Activated naive CD4-positive, alpha-beta T cell (primary cell): ENCODE results near the gene SETD5.

ENCODE experiments used
- DNase-seq, 4 experiments: peaks; one replicate each; lab custom pipeline; 2025; lab: John Stamatoyannopoulos, UW

The SETD5 gene

GRCh38 chr3:9408546-9408945 is 11.1 kb downstream of the SETD5 start:
- no peak for DNase-seq

DNA sequence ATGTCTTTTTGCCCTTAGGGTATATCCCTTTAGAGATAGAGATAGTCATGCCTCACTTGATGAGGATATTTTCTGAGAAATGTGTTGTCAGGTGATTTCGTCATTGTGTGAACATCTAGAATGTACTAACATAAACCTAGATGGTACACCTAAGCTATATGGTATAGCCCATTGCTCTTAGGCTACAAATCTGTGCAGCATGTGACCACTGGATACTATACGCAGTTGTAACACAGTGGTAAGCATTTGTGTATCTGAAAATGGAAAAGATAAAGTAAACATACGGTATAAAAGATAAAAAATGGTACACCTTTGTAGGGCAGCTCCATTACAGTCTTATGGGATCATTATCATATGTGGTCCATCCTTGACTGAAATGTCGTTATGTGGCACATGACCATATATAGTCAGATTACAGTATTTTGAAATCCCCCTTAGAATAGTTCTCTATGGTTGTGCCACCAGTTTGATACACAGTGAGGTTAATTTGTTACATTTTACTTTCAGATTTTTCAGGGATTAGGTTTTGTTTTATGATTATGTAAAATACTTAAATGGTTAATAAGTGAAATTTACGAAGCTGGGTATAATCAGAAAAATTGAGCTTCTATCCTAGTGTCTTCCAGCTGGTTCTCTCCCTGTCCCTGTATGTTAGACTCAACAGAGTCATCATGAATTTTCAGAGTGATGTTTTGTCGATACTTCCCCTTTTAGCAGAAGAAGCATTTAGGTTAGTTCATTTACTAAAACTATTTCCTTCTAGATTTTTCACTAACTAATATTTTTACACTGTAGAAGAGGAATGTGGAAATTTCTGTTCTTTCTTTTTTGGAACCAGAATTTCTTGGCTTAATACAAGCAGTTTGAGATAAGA is 12.8 kb downstream of the SETD5 start:
- DNase-seq: no peak

- no peak for DNase-seq
Measured at GRCh38 chr3:9411302-9411701, 13.9 kb downstream of the SETD5 start.

GRCh38 chr3:9412293-9412692 is 14.9 kb downstream of the SETD5 start:
- DNase-seq: no peak

DNA sequence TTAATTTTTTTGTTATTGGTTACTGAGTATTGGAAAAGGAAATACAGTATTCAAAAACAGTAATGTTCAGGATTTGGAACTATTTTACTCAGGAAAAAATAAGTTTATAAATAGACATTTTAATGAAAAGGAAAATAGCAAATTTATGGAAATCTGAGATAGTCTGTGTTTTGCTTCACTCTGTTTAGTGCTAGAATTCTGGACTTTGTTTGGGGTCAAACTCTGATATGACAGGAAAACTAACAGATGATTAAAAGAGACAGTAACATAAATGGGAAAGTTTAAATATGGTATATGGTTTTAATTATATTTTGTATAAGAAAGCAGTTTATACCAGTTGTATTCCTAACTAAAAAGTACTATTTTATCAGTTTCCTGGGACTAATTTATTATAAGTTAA is 17.4 kb downstream of the SETD5 start:
- DNase-seq: no peak

- no peak for DNase-seq
Measured at GRCh38 chr3:9415485-9416138, 18.2 kb downstream of the SETD5 start.

- DNase-seq: no peak
Measured at GRCh38 chr3:9416139-9416780, 18.8 kb downstream of the SETD5 start.

DNA sequence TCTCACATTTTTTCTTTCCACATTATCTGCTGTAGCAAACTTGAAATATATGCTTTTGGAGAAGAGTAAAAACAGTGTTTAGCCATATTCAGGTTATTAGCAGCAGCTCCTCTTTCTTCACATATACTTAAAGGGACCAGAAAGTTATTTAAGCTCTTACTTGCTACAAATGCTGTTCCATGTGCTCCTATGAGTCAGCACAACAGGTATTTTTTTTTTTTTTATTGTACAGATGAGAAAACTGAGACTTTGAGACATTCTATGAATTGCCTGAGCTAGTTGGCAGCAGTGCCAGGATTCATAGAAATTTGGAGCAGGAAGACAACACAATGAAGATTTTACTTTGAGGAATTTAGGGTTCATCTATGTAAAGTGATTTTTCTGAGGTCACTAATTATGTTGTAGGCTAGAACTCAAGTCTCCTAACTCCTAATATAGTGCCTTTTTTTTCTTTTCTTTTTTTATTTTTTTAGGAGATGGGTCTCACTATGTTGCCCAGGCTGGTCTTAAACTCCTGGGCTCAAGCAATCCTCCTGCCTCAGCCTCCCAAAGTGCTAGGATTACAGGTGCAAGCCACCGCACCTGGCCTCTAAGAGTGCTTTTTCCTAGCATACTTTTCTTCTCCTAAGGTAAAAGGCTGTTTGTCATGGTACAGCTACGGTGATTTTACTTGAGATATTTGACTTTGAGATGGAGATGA is 23.6 kb downstream of the SETD5 start:
- DNase-seq: no peak

GRCh38 chr3:9422712-9423424 is 25.5 kb downstream of the SETD5 start:
- DNase-seq: no peak

DNA sequence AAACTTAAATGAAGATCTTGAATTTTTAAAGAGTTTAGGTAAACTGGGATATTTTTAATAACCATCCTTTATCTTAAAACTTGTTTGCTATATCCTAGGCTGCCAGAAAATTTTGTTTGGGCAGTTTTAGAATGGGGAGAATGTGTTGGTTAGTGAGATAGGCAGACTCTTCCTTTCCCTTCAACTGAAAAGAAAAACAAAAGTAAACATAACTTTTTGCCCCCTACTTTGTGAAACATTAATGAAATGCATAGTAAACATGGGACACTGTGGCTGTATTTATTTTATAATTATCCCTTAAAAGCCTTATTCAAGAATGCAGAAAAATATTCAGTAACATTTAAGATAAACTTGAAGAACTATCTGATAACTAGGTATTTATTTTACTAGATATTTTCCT is 31.0 kb downstream of the SETD5 start:
- DNase-seq: no peak

GRCh38 chr3:9430733-9431132 is 33.3 kb downstream of the SETD5 start:
- no peak for DNase-seq

DNA sequence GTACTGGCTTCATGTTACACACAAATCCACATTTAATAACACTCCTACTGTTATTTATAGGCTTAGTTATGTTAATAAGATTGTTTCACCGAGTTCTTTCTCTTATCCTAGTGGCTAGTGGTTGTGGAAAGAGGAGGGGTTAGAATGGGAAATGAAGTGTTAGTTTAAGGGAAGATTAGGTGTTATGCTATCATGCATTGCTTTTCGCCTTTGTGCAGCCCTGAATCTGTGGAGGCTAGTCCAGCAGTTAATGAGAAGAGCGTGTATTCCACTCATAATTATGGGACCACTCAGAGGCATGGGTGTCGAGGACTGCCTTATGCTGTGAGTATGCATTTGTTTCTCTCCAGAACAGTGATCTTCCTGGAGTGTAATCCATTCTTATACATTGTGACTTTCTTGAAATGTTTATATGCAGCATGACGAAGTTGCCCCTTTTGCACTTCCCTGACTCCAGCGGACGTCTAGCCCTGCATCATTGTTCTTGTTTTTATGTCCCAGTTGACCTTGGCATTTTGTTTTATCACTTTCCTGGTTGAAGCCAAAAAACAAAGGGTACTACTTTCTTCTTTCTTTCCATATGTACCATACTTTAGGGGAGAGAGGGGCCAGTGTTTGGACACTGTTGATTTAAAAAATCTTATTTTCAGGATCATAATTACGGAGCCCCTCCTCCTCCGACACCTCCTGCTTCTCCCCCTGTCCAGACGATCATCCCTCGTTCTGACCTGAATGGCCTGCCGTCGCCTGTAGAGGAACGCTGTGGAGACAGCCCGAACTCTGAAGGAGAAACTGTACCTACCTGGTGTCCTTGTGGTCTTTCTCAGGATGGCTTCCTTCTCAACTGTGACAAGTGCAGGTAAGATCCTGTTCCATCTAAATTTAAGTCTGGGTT is 36.5 kb downstream of the SETD5 start:
- DNase-seq: no peak

DNA sequence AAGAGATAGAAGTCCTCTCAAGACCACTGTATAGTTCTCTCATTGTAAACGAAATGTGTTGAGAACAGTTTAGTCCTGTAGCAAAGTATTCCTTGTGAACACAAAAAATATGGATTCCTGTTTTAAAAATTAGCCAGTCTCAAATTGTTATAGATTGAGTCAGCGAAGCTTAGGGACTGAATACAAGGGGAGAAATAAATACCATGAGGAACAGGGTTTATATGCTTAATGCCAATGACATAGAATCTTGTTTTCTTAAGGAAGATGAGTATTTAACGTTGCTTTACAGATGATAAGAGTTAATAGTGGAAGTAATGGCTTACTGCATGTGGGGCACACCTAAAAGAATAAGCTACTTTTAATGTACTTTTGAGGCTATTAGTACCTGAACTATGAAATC is 37.9 kb downstream of the SETD5 start:
- DNase-seq: no peak

GRCh38 chr3:9439331-9439730 is 41.9 kb downstream of the SETD5 start:
- no peak for DNase-seq

DNA sequence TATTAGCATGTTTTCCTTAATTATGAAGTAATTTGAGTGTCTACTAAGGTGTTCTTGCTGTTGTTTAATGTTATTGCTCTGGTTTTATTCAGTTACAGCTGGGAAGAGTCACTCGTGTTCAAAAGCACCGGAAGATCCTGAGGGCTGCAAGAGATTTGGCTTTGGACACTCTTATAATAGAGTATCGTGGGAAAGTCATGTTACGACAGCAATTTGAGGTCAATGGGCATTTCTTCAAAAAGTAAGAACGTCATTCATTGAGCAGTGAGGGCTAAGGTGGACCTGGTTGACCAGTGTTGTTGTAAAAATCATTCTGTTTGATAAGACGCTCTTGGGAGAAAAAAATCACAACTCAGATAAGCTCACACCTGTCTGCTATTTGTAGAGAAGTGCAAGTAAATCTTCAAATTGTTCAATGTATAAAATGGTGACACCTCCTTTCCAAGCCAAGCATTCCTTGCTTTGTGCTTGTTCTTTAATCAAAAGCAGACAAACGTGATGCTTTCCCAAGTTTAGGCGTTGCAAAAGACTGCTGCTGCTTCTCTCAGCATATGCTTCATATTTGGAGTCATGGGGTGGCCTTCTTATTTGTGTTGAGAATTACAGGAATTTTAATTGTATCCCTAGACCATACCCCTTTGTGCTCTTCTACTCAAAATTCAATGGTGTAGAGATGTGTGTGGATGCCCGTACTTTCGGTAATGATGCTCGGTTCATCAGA is 44.2 kb downstream of the SETD5 start:
- no peak for DNase-seq

GRCh38 chr3:9448071-9448470 is 50.7 kb downstream of the SETD5 start:
- no peak for DNase-seq

DNA sequence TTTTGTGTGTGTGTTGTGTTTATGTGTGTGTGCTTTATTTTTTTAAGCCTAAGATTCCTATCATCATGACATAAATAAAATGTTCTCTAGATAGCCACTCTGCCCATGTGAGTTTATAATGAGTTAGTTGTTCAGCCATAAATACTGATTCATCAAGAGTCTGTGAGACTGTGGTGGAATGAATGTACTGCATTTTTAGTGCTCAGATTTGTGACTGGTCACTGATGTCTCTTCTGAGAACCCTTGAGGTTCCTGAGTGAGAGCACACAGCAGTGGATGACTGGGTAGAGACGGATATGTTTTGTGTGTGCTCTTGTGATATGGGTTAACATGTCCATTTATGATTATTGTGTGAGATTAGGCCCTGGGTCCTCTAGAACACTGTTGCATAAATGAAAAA is 51.2 kb downstream of the SETD5 start:
- DNase-seq: no peak

GRCh38 chr3:9450126-9450525 is 52.7 kb downstream of the SETD5 start:
- DNase-seq: no peak

DNA sequence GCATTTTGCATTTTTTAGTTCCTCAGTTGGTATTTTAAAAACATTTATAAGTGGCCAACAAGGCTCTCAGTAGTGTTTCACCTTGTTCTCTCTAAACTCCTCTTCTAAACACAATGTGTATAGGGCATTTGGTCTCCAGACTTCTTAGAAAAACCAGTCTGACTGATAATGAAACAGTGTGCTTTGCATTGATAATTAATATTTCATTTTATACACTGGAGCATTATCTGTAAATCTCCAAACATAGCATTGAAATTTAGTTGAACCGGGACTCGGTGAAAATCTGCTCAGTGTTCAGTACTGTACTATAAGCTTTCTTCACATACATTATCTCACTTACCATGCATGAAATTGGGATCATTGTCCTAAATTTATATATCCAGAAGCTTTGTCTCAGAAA is 53.6 kb downstream of the SETD5 start:
- DNase-seq: no peak

GRCh38 chr3:9452417-9452816 is 55.0 kb downstream of the SETD5 start:
- no peak for DNase-seq
